Measurements from ENCODE around the gene ADCY1. TPM values are rescaled to one million over a fixed set of nuclear protein-coding genes. Genes with fewer than 3 reads are reported as not detected.

Gene ADCY1
- total RNA-seq, 1 donor: under 0.01 TPM

DNA sequence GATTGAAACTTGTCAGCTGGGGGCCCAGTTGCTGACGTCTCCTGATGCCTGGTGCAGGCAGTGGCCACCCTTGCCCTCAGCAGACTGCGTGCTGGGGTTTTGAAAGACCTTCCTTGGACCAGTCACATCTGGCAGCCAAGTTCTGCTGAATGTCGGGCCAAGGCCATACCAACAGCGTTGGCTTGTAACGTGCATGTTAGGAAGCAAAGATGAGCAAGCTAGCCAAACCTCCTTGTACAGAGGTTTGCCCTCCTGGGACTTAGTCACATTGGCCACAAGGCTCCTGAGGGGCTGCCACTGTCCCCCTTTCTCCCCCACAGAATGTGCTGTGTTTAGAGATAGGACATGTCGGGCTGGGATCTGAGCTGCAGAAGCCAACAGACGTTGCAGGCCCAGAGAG lies 49.0 kb downstream of the ADCY1 start:
- no peak for DNase-seq (ENCODE audit: low read depth in 2 of 3, low spot score in 2 of 3)

DNA sequence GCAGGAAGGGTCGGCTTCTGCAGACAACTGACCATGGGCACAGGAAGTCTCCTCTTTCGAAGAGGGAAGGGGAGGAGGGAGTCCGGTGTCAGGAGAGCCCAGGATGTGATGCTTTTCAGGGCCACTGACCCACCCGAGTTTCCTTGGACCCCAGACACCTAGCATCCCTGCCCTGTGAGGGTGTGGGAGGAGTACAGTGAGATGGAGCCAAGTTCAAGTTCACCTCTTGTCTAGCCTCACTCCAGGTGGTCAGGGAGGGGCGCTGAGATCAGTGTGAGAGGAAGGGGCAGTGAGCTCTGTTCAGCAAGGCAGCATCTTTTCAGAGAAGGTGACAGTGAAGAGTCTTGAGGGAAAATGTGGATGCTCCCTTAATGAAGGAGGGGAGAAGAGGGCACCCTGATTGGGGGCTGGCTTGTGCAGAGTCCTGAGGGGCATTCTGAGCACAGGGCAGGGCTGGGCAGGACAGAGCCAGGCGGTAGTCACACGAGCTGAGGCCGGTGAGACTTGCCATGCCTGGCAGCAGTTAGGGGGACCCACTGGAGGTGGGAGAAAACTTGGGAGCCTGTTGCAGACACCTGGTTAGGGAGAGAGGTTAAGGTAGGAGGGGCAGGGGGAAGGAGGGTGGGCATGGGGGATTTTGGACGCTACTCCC lies 49.7 kb downstream of the ADCY1 start:
- no peak for DNase-seq (ENCODE audit: low read depth in 2 of 3, low spot score in 2 of 3)

DNA sequence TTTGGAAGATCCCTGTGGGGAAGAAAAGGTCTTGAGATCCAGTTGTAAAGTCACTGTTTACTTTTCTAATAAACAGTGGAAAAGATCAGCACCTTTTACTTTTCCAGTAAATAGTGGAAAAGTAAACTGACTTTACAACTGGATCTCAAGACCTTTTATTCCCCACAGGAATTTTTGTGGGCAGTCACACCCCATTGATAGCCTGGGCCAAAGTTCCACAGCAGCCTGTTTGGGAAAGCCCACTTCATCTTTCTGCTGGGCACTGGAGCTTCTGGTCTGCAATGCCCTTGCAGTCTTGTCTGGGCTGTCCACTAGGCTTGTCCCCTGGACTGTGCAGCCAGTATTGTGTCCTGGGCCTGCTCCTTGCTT lies 50.2 kb downstream of the ADCY1 start:
- DNase-seq (ENCODE audit: low read depth in 2 of 3, low spot score in 2 of 3): no peak

DNA sequence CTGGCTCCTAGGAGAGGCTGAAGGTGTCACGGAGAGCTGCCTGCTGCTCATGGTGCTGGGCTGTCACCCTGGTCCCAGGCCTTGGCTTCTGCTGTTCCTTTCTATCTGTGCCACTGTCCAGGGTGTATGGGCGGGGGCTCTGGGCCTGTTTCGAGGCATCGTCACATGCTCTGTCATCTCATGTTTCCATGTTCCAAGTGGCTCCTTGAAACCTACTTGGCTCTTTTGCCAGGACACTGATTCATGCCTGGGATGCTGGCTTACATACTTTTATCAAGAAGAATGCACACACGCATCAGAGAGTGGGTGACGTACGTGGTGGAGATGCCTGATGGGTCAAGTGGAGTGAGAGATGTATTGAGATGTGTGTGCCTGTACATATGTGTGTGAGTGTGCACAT lies 50.9 kb downstream of the ADCY1 start:
- no peak for DNase-seq (ENCODE audit: low read depth in 2 of 3, low spot score in 2 of 3)

DNA sequence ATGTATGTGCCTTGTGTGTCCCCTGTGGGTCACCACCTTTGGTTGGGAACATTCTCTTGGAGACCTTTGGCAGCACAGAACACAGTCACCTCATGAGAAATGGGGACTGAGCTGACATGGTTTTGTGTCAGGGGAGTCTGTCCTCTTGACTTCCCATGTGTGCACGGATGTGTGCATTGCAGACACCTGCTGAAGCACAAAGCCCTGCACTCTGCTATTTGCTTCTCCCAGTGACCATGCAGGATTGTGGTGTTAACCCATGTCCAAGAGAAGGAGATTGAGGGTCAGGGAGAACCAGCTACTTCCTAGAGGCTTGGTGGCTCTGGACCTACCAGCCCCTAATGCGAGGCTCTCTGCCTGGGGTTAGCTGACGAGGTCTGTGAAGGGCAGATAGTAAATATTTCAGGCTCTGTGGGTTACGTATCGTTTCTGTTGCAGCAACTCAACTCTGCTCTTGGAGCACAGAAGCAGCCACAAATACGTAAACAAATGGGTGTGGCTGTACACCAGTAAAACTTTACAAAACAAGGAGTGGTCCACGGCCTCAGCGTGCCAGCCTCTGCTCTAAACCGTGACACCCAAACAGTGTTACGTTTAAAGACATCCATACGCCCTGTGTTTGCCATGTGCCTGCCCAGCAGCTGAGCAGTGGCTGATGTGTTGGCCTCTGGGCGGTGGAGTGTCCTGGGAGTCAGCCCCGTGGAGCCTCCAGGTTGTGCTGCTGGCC lies 51.7 kb downstream of the ADCY1 start:
- DNase-seq (ENCODE audit: low read depth in 2 of 3, low spot score in 2 of 3): no peak

DNA sequence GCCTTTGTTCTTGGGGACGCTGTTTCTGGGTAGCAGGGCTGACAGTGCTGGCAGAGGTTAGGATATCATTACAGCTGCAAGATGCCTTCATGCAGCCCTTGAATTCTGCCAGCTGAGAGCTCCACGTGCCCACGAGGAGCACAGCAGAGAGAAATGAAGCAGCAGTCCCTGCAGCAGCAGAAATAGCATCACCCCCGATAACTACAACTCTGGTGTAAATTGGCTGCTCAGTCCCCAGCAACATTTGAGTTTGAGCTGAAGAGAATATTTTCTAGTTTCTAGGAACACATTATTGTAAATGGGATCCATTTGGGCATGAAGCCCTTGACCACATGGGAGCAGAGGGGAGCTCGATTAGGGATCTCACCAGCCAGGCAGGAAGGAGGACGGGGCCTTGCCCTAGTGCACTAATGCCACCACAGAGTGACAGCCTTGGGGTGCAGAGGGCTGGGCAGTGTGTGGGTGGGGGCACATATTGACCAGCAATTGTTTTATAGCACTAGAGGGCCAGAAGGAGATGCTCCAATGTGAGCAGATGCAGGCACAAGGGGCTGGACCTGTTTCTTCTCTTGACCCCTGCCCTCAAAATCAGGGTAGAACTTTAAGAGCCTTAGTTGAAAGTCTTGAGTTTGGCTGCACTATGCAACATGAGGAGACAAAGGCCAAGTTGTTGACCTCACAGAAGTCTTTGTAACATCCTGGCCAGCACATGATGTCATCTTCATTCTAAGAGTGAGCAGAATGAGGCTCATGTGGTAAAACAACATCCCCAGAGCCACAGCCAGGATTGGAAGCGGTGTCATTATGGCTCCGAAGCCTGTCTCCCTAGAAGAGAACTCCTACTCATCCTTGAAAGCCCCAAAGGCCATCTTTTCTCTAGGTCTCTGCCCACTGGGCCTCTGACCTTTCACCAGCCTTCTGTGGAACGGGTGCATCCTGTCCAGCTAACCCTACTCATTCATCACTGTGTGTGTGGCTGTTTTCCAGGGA lies 52.6 kb downstream of the ADCY1 start:
- no peak for DNase-seq (ENCODE audit: low read depth in 2 of 3, low spot score in 2 of 3)

DNA sequence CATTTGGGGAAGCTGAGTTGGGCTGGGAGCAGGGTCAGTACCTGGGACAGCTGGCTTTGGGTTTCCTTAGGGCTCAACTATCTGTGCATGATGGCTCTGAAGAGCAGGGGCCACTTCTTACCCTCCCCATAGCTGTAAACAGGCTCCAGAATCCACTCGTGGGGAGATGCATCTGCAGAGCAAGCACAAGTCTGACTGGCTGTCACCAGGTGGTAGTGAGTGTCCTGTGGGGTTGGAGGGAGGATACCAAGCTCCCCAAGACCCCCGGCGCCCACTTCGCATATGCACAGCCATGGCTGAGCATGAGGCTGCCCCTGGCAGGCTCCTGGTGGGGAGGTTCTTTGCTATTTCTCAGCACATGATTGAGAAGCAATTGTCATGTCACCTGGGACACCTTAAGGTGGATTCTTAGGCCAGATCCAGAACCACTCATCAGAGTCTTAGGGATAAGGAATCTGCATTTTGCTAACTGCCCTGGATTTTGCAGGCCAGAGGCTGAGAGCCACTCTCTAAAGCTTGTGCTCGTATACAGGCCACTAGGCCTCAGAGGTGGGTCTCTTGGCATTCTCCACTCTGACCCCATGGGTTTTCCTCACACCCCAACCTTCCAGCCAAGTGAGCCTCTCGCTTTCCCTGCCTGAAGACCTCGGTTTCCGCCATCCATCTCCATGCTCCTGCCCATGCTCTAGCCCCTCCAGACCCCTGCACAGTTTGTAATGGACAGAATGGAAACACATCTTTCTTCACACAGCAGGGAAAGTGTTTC lies 53.7 kb downstream of the ADCY1 start:
- DNase-seq (ENCODE audit: low read depth in 2 of 3, low spot score in 2 of 3): no peak

DNA sequence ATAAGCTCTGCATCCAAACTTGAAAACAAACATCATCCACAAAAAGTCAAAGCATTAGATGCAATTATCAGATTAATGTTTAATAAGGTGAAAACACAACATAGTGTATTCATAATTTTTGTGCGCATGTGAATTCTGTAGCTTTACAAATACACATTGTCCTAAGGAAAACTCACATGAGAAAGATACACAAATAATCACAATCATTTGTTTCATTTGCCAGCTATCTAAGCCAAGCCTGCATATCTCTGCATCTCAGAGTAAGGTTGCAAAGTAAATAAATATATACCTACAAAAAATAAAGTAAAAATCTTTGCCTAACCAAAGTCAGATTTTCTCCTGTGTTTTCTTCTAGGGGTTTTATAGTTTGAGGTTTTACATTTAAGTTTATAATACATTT lies 57.4 kb downstream of the ADCY1 start:
- DNase-seq (ENCODE audit: low read depth in 2 of 3, low spot score in 2 of 3): no peak

DNA sequence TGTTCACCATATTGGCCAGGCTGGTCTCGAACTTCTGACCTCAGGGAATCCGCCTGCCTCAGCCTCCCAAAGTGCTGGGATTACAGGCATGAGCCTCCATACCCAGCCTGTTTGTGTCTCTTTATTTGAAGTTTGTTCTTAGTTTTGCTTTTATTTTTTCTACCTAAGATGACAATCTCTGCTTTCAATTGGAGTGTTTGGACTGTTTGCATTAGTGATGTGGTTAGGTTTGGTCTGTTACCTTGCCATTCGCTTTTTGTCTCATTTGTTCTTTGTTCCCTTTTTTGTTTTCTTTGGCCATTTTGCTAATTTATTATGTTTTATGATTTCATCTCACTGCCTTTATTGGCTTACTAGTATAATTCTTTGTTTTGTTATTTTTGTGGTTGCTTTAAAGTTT lies 62.6 kb downstream of the ADCY1 start:
- DNase-seq (ENCODE audit: low read depth in 2 of 3, low spot score in 2 of 3): no peak

DNA sequence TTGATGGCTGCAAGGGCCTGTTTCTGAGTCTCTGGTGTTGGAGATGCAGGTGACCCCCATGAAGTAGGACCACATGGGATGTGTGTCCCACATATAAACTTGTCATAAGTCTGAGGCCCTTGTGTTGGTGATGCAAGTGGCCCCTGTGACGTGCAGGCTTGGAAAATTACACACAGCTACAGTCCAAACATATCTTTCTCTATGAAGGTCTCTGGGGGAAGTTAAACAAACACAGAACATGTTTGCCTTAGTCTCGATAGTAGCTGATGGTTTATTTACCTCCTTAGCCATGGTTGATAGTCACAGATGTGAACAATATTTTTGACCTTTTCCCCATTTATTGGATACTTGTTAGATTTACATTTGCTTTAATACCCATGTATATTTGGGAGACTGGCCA lies 64.7 kb downstream of the ADCY1 start:
- no peak for DNase-seq (ENCODE audit: low read depth in 2 of 3, low spot score in 2 of 3)

DNA sequence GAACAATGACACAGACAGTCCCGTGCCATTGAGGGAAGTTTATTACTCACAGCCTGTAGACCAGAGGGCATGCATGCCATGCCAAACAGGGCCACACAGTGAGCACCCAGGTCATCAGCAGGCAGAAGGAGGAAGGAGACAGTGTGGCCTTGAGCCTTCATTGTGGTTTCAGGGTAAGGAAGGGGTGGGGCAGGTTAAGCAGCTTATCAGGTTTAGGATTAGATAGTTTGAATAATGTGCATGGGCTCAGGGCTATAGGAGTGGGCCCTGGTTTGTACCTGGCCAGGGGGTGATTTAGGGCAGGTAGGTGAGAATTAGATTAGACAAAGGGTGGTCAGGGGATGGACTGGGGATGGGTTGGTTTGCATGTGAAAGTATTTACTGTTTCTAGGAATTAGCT lies 67.9 kb downstream of the ADCY1 start:
- no peak for DNase-seq (ENCODE audit: low read depth in 2 of 3, low spot score in 2 of 3)

DNA sequence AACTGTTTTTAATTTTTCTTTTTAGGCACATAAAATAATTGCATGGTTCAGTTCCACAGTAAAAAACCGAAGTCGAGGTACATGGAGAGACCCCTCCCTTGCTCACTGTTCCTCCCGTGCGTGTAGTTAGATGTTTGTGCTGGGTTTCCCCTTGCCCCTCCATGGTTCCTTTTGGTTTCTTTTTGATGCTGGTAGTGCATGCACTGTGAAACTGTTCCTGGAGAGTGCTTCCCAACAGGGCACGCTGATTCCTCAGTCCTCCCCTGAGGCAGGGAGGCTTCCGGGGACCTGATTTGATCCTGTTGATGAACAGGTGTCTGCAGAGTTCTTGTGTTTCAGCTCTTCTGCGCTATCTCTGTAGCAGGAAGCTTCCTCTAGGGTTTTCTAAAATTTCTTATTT lies 69.5 kb downstream of the ADCY1 start:
- no peak for DNase-seq (ENCODE audit: low read depth in 2 of 3, low spot score in 2 of 3)

DNA sequence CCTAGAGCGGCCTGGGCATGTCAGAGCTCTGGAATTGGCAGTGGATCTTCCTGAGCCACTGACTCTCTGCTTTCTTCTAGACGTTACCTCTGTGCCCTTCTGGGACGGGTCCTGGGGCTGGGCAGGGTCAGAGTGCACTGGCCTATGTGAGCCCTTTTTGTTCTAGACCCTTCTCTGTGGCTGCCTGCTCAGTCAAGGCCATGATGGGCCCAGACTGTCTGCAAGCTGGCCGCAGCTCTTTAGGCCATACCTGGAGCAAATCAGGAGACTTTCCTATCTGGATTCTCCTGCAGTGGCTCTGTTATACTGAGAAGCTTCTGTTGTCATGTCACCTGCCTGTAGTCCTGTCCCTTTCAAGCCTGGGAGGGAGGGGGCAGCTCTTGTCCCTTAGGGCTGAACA lies 70.1 kb downstream of the ADCY1 start:
- DNase-seq (ENCODE audit: low read depth in 2 of 3, low spot score in 2 of 3): no peak

DNA sequence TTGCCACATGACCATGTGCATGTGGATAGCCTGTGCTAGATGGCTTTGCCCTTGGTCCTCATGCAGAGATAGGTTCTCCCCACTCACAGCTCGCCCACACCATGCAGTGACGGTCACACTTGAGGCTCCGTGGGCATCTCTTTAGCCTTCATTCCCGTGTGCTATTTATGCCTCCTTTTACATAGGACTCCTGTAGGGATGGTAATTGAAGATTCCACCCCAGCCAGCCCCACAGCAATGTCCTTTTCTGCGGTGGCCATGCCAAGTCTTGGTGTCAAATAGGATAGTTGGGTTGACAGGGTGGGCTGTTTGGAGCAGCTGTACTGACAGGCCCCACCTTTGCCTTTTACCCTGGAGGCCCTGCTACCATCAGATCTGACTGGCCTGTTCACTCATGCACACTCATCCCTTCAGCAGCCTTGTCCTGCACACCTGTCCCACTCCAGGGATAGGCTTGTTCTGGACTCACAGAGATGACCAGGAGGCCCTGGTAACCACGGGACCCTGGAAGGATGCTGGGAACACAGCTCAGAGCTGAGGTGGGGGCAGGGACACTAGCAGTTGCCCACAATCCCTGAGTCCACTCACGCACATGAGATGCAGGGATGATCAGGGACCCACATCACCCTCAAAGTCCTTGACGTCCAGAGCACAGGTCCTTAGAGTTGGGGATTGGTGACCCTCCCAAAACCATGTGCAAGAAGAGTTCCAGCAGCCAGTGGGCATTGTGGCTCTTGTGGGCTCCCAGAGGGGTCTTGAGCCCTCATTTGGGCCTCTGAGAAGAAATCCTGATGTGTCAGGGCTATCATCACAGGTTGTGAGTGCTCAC lies 71.2 kb downstream of the ADCY1 start:
- DNase-seq (ENCODE audit: low read depth in 2 of 3, low spot score in 2 of 3): no peak

DNA sequence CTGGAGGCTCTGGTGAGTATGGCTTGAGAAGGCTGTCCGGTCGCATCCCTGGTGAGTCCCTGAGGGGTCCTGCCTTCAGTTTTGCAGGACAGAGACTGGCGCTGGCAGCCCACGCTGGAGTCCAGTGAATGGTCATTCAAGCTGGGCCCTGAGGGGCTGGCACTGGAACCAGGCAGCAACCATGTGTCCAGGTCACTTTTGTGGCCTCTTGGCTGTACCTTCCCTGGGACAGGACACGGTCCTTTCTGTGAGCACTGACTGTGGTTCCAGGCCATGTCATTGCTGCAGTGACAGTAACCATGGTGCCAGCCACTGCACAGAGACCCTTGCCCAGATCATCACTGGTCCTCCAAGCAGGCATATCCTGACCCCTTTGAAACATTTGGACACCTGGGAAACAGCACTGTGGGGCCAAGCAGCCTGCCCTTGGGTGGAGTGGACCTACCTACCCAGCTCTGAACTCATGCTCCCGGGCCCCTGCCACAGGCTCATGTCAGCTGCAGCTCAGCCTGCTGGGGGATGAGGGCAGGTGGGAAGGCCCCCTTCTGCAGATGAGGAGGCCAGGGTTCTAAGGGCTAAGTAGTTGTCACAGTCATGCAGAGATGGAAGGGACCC lies 72.1 kb downstream of the ADCY1 start:
- no peak for DNase-seq (ENCODE audit: low read depth in 2 of 3, low spot score in 2 of 3)

DNA sequence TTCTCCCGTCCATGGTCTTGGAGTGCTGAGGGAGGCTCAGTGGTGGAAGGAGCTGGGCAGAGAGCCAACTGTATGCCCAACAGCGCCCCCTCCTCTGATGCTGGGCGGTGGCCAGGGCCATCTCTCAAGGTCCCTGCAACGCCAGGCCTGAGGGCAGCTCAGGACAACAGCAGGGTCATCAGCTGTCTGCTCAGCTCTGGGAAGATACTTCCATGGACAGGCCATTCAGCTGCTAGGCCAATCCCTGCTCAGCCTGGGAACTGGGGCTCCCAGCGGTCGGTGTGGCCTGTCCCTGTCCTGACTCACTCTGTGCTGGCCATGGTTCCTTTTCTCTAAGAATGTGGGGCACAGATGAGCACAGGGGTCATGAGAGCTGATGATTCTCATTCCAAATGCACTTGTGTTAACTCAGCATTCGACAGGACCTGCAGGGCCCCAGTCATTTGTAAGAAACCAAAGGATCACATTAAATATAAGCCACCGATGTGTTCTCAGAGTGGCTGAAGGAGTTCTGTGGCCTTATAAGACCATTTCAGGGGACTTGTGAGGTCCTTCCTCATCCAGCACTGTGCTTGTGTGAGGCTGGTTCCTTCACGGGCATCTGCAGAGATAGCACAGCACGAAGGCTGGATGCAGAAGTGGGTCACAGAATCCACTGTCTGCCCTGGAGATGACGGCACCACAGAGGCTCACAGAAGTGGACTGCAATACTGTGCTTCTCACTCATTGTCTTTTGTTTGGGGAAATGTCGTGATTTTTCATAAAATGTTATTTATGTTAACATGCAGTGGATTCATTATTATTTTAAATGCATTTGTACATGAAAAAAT lies 73.0 kb downstream of the ADCY1 start:
- no peak for DNase-seq (ENCODE audit: low read depth in 2 of 3, low spot score in 2 of 3)

DNA sequence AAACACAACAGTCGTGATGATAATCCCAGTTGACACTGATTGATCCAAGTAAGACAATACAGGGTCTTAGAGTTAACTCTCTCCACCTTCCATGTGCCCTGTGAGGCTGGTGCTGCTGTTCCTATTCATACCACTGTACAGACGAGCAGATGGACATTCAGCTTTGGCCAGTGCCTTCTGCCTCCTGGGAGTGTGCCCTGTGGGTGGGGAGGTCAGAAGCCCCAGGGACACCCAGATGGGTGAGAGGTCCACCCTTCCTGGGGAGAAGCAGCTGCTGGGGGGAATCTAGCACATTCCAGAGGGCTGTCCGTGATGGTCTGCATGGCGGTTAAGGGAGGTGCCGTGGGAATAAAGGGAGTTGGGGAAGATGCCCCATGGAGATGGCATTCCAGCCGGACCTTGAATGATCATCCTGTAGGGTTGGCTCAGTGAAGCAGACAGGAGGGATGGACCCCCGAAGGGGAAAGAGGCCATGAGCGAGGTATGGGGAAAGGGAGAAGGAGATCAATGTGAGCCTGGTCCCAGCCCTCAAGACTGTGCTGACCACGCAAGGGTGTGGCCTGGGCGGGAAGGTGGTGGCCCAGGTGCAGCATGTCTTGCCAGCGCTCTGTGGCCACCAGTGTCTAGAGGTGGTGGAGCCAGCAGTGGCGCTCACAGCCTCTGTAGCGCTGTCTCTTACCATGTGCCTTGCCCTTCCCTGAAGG lies 74.0 kb downstream of the ADCY1 start:
- no peak for DNase-seq (ENCODE audit: low read depth in 2 of 3, low spot score in 2 of 3)

DNA sequence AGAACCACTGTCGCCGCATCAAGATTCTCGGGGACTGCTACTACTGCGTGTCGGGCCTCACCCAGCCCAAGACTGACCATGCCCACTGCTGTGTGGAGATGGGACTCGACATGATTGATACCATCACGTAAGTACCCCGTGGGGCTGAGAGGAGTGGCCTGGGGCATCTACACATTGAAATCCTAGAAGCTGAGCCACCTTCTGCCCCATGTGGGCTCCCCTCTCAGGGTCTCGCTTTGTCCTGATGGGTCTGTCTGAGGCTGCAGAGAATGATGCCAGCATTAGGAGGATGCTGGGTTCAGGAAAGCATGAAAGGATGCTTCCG lies 74.5 kb downstream of the ADCY1 start:
- no peak for DNase-seq (ENCODE audit: low read depth in 2 of 3, low spot score in 2 of 3)

All from hematopoietic multipotent progenitor cell (in vitro differentiated cells).